Suprapubic skin (tissue), 4 donors: ENCODE measurements around the gene THAP3. TPM values are rescaled to one million over a fixed set of nuclear protein-coding genes. Genes with fewer than 3 reads are reported as not detected.

ENCODE experiments used
- DNase-seq, 2 donors: peaks; one replicate each; pipeline ENCODE4 v3.0.0-alpha.2; 2019; ENCODE audit warnings: low spot score in 2 of 2
- H3K27ac ChIP-seq: fragments of 200-600 bp; sonication (generic); one replicate; pipeline ENCODE4 v1.5.1; 2019
- H3K27me3 ChIP-seq: fragments of 200-600 bp; sonication (generic); one replicate; pipeline ENCODE4 v1.5.1; 2019
- H3K36me3 ChIP-seq: fragments of 200-600 bp; sonication (generic); one replicate; pipeline ENCODE4 v1.5.1; 2019
- H3K4me1 ChIP-seq: fragments of 200-600 bp; sonication (generic); one replicate; pipeline ENCODE4 v1.5.1; 2019
- H3K4me3 ChIP-seq: fragments of 200-600 bp; sonication (generic); one replicate; pipeline ENCODE4 v1.5.1; 2019; ENCODE audit warnings: mild to moderate bottlenecking
- H3K9me3 ChIP-seq: fragments of 200-600 bp; sonication (generic); one replicate; pipeline ENCODE4 v1.5.1; 2019
- CTCF ChIP-seq, 2 donors: fragments of 200-600 bp in 1 of 2; fragments of 450-650 bp in 1 of 2; sonication (generic) in 1 of 2; IDR thresholded peaks; one replicate each; pipeline ENCODE4 v1.5.1; 2016 to 2019; ENCODE audit warnings: antibody characterized with exemption in 2 of 2, mild to moderate bottlenecking in 1 of 2, moderate library complexity in 1 of 2
- EP300 ChIP-seq: sonication (generic); formaldehyde crosslinking; IDR thresholded peaks from one replicate; pipeline ENCODE4 v1.6.1; 2017; ENCODE audit warnings: antibody characterized with exemption
- POLR2A ChIP-seq, 2 donors: fragments of 450-650 bp; IDR thresholded peaks; one replicate each; pipeline ENCODE4 v1.6.1; 2017; ENCODE audit warnings: antibody characterized with exemption in 2 of 2, mild to moderate bottlenecking in 2 of 2, moderate library complexity in 2 of 2
- POLR2AphosphoS5 ChIP-seq, 3 donors: sonication (generic); formaldehyde crosslinking; IDR thresholded peaks; one replicate each; pipeline ENCODE4 v1.6.1; 2017; ENCODE audit warnings: antibody characterized with exemption in 3 of 3
- WGBS: methylation state at CpG from one replicate; pipeline ENCODE4 v1.1.5; 2018; 5-methylcytosine and 5-hydroxymethylcytosine counted together
- total RNA-seq, 4 donors: library from RNA; depleted of rRNA; stranded (reverse); fragments of >200 nt; gene quantifications; one replicate each; pipeline ENCODE4 v1.1.0, GENCODE V29; 2016

Gene THAP3
- total RNA-seq, result 10 to 100 TPM; 13.2 to 31.8 (median 24.8) TPM

- Histone ChIP-seq H3K27me3 (no peaks in the 10 kb centered on the region), H3K36me3 (peaks cover 51% of the 10 kb centered on the region), H3K27ac (peak within 1 kb of the TSS; percentile 90), H3K4me3 (peak within 1 kb of the TSS; percentile 92), H3K9me3 (no peaks in the 10 kb centered on the region), H3K4me1 (peaks cover 22% of the 10 kb centered on the region)
- no peak for TF ChIP-seq POLR2AphosphoS5 (IDR thresholded peaks at IDR 0.05)
- no peak for TF ChIP-seq CTCF (IDR thresholded peaks at IDR 0.05)
- TF ChIP-seq EP300, result no peak
- no peak for TF ChIP-seq POLR2A (IDR thresholded peaks at IDR 0.05)
- WGBS, result 11% methylated on average over 10 of the region's 73 CpGs
- DNase-seq, result peak; percentile 91 to 95
These were observed at the start of gene THAP3 for GRCh38 chr1:6624710-6625583. Gene THAP3, plus strand, starts transcription at chr1:6624868. Its CDS starts 351 bp downstream, at chr1:6625219.

- H3K27ac ChIP-seq, result peak overlapping the region; percentile 37
- H3K27me3 ChIP-seq, result no peaks in the 10 kb centered on the region
- TF ChIP-seq POLR2A (IDR thresholded peaks at IDR 0.05) (no peak), CTCF (IDR thresholded peaks at IDR 0.05) (no peak), POLR2AphosphoS5 (IDR thresholded peaks at IDR 0.05) (no peak), EP300 (no peak)
- peaks cover 33% of the 10 kb centered on the region for H3K4me1 ChIP-seq
- H3K9me3 ChIP-seq, result no peaks in the 10 kb centered on the region
- DNase-seq, result no peak
- H3K36me3 ChIP-seq, result no peaks in the 10 kb centered on the region
- 79% methylated on average over 4 of the region's 6 CpGs for WGBS
- no peak overlapping the region for H3K4me3 ChIP-seq
These were observed 46.7 kb upstream of the THAP3 start for GRCh38 chr1:6577831-6578525.

GRCh38 chr1:6578624-6579373, 45.9 kb upstream of the THAP3 start:
- no peak for DNase-seq
- Histone ChIP-seq H3K27me3 (no peaks in the 10 kb centered on the region), H3K27ac (peak overlapping the region; percentile 92), H3K36me3 (no peaks in the 10 kb centered on the region), H3K4me1 (peaks cover 33% of the 10 kb centered on the region), H3K4me3 (peak overlapping the region; percentile 82), H3K9me3 (no peaks in the 10 kb centered on the region)
- TF ChIP-seq POLR2AphosphoS5 (IDR thresholded peaks at IDR 0.05), result no peak
- TF ChIP-seq CTCF (IDR thresholded peaks at IDR 0.05), result no peak
- TF ChIP-seq POLR2A (IDR thresholded peaks at IDR 0.05), result no peak
- TF ChIP-seq EP300, result no peak
- WGBS, result 91% methylated on average over 12 of the region's 14 CpGs

- H3K9me3 ChIP-seq, result no peaks in the 10 kb centered on the region
- TF ChIP-seq EP300 (no peak), POLR2AphosphoS5 (IDR thresholded peaks at IDR 0.05) (peak; percentile 87 to 94 (median 93)), POLR2A (IDR thresholded peaks at IDR 0.05) (peak; percentile 65 to 92)
- H3K4me1 ChIP-seq, result peaks cover 37% of the 10 kb centered on the region
- DNase-seq, result peak; percentile 100
- WGBS, result 25% methylated on average over 11 of the region's 58 CpGs
- H3K4me3 ChIP-seq, result peak within 1 kb of the TSS; percentile 82
- H3K36me3 ChIP-seq, result no peaks in the 10 kb centered on the region
- peak within 1 kb of the TSS; percentile 92 for H3K27ac ChIP-seq
- H3K27me3 ChIP-seq, result no peaks in the 10 kb centered on the region
These were observed 45.1 kb upstream of the THAP3 start, which contains the start of gene ZBTB48 for GRCh38 chr1:6579374-6580118. Gene ZBTB48, plus strand, starts transcription at chr1:6579994. Its CDS starts 616 bp downstream, at chr1:6580610.

- H3K9me3 ChIP-seq, result no peaks in the 10 kb centered on the region
- H3K4me1 ChIP-seq, result peaks cover 42% of the 10 kb centered on the region
- TF ChIP-seq POLR2AphosphoS5 (IDR thresholded peaks at IDR 0.05) (no peak), CTCF (IDR thresholded peaks at IDR 0.05) (no peak), POLR2A (IDR thresholded peaks at IDR 0.05) (no peak), EP300 (no peak)
- no peaks in the 10 kb centered on the region for H3K27me3 ChIP-seq
- under 1% methylated on average over 23 of the region's 30 CpGs for WGBS
- H3K27ac ChIP-seq, result peak overlapping the region; percentile 92
- DNase-seq, result no peak
- H3K36me3 ChIP-seq, result no peaks in the 10 kb centered on the region
- peak overlapping the region; percentile 82 for H3K4me3 ChIP-seq
These were observed 44.5 kb upstream of the THAP3 start for GRCh38 chr1:6580119-6580592.
